Hematopoietic multipotent progenitor cell treated with erythropoietin and hydrocortisone succinate and interleukin-3 and kit ligand, for 6 days (in vitro differentiated cells): ENCODE results near the gene VPS72.

Experiments
- DNase-seq: peaks from one replicate; pipeline ENCODE4 v3.0.0-alpha.2; 2015

Gene VPS72

DNA sequence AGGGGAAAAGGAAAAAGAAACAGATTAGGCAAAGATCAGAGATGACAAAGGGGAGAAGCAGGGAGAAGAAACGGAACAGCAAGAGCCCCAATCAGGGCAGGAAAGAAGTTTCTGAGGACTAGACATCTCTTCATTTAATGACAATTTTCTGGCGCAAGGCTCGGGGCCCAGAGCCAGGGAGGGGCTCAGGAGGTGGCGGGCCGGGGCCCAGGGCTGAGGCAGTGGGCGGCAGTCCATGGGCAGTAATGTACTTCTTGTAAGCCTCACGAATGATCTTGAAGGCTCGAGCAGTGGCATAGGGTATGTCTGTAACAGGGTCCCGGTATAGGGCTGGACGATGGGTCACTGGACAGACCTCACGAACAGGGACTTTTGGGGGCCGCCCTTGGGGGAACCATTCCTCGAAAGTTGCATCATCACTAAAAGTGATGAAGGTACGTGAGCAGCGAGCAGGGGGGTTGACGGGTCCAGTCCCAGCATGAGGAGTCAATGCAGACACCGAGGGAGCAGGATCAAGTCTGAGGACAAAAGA is 13.4 kb downstream of the VPS72 start:
- no peak for DNase-seq

GRCh38 chr1:151175863-151176262 is 14.1 kb downstream of the VPS72 start, which contains the start of gene TMOD4:
TMOD4 (minus strand) TSS chr1:151175981; CDS start chr1:151174875, 1,106 bp downstream.
- peak; percentile 76 for DNase-seq

GRCh38 chr1:151175041-151175741 is 14.8 kb downstream of the VPS72 start:
- no peak for DNase-seq

GRCh38 chr1:151171190-151171589 is 18.8 kb downstream of the VPS72 start:
- no peak for DNase-seq

- no peak for DNase-seq
Measured at GRCh38 chr1:151167116-151167515, 22.9 kb downstream of the VPS72 start.

DNA sequence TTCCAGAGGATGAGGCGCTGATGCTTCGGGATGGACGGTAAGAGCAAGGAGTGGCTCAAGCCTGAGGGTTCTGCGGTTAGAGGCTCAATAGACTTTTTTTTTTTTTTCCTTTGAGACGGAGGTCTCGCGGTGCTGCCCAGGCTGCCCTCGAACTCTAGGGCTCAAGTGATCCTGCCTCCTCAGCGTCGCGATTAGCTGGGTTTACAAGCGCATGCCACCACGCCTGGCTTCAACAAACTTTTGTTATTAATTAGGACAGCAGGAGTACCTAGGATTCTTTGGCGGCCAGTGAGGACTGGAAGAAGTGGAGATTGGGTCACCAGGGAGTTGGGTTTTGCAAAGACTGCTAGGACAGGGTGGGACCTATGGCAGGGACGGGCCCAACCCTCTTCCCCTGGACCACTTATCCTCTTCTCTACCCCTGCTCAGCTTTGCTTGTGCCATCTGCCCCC is 23.5 kb downstream of the VPS72 start:
- peak; percentile 69 for DNase-seq

GRCh38 chr1:151165738-151166504 is 24.1 kb downstream of the VPS72 start, which contains the start of the genes LYSMD1 and SCNM1:
LYSMD1 (minus strand) TSS chr1:151165902; CDS start chr1:151165258, 644 bp downstream.
SCNM1 (plus strand) TSS chr1:151166144; CDS start chr1:151166153, 9 bp downstream.
- DNase-seq: peak; percentile 99

DNA sequence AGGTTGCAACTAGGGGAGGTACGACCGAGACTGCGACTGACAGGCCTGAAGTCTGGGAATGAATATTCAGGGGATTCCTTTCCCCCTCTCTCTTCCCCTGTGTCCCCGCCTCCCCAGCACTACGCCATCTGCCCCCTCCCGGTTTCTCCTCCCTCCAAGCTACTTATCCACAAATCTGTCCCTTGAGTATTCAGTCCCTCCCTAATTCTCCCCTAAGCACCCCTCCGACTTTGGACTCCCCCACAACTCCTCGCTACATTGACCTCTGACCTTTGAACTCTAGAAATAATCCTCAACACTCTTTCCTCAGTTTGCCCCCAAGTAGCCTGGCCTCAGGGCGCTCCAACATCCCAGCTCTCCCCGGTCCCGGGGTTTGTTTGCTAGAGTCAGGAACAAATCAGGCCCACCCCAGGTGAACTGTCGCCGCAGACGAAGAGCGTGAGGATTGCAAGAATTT is 24.7 kb downstream of the VPS72 start:
- DNase-seq: peak; percentile 16

GRCh38 chr1:151164732-151165280 is 25.2 kb downstream of the VPS72 start:
- no peak for DNase-seq

DNA sequence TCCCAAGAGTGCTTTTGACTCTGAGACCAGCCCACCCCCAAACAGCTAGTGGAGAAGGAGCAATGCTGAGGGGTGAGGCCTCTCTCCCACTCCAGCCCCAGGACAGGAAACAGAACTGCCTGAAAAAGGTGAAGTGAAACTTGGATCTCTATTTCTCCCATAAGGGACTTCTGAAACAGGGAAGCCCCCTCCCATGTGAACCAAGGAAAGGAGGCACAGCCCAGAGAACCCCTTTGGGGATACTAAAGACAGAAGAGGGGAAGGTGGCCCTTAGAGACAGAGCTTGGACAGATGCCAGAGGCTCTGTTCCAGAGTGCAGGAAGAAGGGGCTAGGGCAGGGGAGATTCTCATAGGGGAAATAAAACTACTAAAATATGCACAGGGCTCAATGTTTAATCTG is 30.6 kb downstream of the VPS72 start:
- DNase-seq: no peak

DNA sequence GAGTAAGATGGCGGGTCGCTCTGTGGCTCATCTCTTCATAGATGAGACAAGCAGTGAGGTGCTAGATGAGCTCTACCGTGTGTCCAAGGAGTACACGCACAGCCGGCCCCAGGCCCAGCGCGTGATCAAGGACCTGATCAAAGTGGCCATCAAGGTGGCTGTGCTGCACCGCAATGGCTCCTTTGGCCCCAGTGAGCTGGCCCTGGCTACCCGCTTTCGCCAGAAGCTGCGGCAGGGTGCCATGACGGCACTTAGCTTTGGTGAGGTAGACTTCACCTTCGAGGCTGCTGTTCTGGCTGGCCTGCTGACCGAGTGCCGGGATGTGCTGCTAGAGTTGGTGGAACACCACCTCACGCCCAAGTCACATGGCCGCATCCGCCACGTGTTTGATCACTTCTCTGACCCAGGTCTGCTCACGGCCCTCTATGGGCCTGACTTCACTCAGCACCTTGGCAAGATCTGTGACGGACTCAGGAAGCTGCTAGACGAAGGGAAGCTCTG is 31.2 kb downstream of the VPS72 start:
- no peak for DNase-seq

- DNase-seq: no peak
Measured at GRCh38 chr1:151158326-151158725, 31.7 kb downstream of the VPS72 start.

DNA sequence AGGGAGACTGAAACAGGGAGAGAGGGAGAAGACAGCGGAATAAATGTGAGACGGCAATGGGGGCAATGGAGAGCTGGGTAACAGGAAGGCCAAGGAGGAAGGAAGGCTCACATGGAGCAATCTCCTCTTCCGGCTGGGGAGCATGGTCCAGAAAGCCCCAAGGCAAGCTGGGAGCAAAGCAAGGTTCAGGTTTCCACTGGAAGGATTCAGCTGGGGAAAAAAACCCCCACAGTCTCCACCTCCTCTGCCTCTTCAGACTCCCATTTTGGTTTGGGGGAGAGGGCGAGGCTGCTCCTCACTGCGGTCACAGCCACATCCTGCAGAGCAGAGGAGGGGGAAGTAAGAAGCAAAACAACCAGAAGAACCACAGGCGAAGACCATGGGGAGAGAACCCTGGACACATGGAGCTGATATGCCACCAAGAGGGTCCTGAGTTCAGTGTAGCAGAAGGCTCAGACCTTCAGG is 32.9 kb downstream of the VPS72 start:
- peak; percentile 83 for DNase-seq

- DNase-seq: peak; percentile 93
Measured at GRCh38 chr1:151156515-151156819, 33.5 kb downstream of the VPS72 start, which contains the start of gene TNFAIP8L2. TNFAIP8L2 (plus strand) TSS chr1:151156649; CDS start chr1:151158698, 2,049 bp downstream.

GRCh38 chr1:151147665-151148064 is 42.3 kb downstream of the VPS72 start:
- peak; percentile 61 for DNase-seq

DNA sequence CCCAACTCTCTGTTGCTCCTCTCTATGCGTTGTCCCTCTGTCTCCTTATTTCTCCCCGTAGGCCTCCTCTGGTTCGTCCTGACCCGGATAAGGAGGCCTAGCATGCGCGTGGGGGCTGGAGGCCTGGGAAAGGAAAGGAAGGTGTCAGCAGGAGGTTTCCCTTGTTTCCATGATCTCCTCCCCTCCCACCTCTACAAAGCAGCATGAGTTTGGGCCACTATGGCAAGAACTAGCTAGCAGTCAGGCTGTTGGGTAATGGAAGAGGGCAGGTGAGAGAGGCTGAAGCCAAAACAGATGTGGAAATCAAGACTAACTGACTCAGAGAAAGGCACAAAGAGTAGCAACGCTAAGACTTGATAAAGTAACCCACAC is 42.9 kb downstream of the VPS72 start:
- no peak for DNase-seq

DNA sequence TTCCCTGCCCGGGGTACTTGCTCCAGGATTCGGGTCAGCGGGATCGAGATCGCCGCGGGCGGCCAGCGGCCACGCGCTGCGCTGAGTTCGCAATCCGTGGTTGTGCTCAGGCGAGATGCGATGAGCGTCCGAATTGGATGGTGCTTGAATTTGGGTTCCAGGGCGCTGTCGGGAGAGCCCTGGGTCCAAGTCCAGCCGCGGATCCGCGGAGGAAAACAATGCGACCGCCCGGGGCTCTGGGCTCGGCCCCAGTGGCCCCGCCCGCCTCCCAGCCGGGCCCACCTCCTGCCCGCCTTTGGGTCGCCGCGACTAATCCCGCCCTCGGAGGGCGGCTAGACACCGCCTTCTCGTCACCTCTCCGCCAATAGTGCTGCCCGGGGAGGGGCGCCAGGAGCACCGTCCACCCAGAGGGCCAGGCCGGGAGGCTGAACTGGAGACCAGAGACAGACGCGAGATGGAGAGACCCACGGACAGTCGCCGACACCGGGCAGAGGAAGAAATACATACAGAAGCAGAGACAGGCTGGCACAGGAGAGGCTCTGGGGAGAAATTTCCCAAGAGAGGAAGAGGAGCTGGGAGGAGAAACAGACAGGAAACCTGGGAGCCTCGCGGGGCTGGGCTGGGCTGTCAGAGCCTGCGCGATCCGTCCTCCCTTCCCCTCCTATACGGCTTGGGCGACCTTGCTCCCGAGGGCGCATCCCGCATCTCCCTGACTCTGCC is 43.4 kb downstream of the VPS72 start, which contains the start of gene SEMA6C:
Gene SEMA6C (minus strand): TSS at position 220 of the 720 bp plus-strand sequence. CDS start 4,010 bp downstream, outside the sequence.
- DNase-seq: peak; percentile 95

DNA sequence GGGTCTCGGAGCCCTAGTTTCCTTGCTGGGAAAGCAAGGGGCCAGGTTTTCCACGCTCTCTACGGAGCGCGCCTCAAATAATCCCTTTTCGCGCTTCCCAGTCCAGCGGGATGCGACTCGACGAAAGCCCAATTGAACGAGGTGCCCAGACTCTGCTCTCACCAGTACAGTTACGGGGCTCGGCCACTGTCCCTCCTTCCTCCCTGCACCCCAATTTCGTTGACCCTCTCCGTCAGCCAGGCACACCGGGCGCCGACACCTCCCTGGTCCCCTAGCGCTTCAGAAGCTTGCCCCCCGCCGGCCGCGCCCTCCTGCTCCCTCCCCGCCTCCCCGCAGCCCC is 44.0 kb downstream of the VPS72 start:
- DNase-seq: no peak

GRCh38 chr1:151145304-151146071 is 44.5 kb downstream of the VPS72 start:
- peak; percentile 70 for DNase-seq

DNA sequence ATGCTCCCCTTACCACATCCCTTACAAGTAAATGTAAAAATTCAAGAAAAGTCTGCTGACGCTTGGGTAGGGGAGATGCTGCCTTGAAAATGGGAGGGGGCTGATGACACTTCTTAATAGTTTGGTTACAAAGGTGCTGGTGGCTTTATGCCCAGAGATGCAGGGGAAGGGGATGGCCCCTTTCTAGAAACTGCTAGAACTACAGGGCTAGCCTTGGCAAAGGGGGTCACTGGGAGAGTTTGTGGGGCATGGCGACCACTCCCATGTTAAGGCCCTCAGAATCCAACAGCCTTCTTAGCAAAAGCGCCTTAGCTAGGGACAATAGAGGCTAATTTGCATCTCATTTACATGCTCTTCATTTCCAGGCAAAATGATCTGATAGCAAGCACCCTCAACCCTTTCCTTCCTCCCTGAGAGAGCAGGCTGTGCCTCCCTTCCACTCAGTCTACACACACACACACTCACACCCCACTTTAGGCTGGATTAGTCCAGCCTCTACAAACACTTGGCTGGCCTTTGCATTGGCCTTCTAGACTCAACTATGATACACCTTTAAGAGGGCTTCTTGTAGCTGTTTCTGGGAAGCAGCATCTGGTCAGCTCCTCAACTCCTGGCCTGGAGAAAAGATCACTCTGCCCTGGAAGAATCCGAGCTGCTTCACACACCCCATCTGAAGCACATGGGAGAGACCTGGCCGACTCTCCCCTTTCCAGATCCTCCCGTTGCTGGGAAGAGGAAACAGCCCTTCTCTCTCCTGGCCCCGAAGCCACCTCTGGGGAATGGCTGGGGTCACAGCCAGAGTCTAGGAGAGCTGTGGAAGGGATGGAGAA is 45.3 kb downstream of the VPS72 start:
- peak; percentile 42 for DNase-seq

GRCh38 chr1:151143986-151144385 is 46.0 kb downstream of the VPS72 start:
- no peak for DNase-seq
